HG03097 (cell line): ENCODE measurements around the gene SLC5A4.

Experiments used
- ATAC-seq: cut with Tn5 transposase; IDR thresholded peaks from one replicate; pipeline ENCODE4 v1.9.1; 2021; ENCODE audit not compliant: unreplicated experiment, low FRiP score

The SLC5A4 gene

GRCh38 chr22:32236970-32237369 lies 18.2 kb downstream of the SLC5A4 start:
- ATAC-seq = no peak

GRCh38 chr22:32233091-32233490 lies 22.1 kb downstream of the SLC5A4 start:
- no peak for ATAC-seq

DNA sequence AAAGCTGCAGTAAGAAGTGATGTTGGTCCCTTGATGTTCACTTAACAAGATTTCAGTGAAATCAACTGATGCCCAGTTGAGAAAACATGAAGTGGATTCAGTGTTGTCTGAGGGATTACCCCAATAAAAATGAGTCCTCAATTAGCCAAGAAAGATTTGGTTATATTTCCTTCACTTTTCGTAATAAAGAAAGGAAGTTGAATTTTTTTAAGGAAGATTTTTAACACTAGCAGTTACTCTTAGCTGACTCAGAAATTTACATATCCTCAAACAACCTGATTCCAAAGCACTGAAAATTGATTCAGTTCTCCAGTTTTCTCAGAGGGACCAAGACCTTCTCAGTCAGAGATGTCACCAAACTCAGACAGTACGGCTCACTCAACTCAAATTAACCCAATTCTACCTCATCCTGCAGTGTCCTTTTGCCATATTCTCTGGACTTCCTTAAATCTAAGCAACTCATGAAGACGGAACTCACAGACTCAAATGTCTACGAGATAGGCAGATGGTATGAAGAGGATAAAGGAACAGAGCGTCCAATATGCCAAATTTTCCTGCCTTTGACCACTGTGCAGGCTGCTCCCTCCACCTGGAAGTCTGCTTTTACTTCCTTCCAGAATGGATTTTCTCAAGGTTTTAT lies 22.8 kb downstream of the SLC5A4 start:
- ATAC-seq = no peak

GRCh38 chr22:32226326-32227104 lies 28.6 kb downstream of the SLC5A4 start:
- no peak for ATAC-seq

GRCh38 chr22:32222991-32223390 lies 32.2 kb downstream of the SLC5A4 start:
- no peak for ATAC-seq

- ATAC-seq = no peak
Measured at GRCh38 chr22:32219026-32219425, 36.1 kb downstream of the SLC5A4 start.

DNA sequence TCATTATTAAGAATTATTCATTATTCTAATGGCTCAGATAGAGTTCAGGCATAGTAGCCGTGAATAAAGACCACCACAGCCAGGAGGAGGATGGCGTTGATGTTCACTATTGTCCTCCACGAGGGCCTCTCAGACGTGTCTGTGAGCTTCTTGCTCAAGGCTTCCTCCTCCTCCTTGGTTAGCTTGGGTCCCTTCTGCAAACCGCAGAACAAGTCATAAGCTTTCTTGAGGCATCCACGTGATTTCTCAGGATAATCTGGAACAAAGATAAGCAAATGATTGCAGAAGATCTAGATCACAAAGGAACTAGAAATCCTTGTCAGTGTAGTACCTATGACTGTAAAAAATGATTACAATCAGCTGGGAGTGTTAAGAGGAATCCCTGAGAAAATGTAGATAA lies 36.7 kb downstream of the SLC5A4 start:
- no peak for ATAC-seq

DNA sequence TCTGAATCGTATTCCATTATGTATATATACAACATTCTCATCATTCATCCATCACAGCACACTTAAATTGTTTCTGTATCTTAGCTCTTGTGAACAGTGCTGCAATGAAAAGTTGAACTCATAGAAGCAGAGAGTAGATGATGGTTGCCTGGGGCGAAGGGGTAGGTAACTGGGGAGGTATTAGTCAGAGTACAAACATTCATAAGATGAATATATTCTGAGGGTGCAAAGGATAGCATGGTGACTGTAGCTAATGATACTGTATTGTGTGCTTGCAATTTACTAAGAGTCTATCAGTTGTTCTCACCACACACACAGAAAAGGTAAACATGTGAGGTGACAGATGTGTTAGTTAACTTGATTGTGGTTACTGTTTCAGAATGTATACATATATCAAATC lies 37.7 kb downstream of the SLC5A4 start:
- ATAC-seq = no peak

GRCh38 chr22:32216911-32217310 lies 38.2 kb downstream of the SLC5A4 start:
- ATAC-seq = no peak

GRCh38 chr22:32211011-32211410 lies 44.1 kb downstream of the SLC5A4 start:
- no peak for ATAC-seq

DNA sequence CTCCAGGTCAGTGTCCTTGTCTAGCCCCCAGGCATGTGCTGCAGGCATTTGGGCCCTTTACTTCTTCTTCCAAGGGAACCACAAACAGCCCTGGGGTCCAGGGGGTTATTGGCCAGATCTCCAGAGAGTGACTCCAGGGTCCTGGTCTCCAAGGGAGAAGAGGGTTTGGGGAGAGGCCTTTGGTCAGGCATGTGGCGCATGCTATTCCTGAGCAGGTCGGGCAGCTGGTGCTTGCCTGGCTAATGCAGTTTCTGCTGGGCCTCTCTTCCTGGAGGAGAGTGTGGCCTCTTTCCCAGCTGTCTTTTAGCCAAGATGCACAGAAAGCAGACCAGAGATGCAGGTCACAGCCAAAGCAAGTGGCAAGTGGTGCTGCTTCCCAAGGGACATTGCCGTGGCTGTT lies 46.5 kb downstream of the SLC5A4 start:
- no peak for ATAC-seq

GRCh38 chr22:32207971-32208480 lies 47.1 kb downstream of the SLC5A4 start:
- ATAC-seq = no peak

DNA sequence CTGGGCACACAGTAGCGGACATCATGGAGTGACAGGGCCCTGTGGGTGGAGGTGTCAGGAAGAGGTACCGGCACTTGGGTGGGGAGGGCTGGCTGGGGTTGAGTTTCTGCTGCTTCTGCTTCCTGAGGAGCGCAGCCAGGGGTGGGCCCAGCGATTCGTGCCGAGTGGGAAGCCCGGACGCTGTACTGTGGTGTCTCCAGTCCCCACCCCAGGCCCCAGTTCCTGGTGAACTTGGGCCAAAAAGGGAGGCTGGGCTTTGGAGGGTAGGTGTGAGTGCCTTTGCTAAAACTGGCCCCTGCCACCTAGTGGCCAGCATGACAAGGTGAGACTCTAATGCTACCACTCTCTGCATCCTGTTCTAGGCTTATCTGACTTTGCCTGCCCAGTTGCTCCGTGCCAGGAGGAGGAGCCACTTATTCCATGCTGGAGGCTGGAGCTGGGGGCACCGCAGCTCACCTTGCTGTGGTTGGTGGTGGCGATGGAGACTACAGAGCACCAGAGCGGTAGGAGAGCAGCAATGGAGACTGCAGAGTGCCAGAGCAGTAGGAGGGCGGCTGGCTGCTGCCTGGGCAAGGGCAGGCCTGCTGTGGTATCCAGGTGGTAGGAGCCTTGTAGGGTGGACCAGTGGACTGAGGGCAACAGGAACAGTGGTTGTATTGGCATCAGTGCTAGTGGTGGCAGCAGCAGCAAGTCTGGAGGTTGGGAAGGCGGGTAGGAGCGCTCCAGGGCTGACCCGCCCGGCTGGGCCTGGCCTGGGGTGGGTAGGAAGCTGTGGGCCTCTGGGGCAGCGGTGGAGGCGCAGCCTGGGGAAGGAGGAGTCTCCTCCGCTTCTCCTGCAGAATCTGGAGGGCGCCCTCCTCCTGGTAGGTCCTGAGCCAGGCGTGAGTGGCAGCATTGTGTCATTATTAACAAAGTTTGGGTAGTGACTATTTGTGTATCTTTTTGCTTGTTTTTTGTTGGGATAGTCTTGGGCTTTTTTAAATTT lies 48.1 kb downstream of the SLC5A4 start:
- ATAC-seq = no peak

- ATAC-seq = no peak
Measured at GRCh38 chr22:32205974-32206773, 49.0 kb downstream of the SLC5A4 start.

- ATAC-seq = no peak
Measured at GRCh38 chr22:32204856-32205722, 50.1 kb downstream of the SLC5A4 start, which contains the start of gene RFPL2. Gene RFPL2, minus strand, starts transcription at chr22:32205073. Its CDS starts 2,622 bp downstream, at chr22:32202451.

GRCh38 chr22:32204040-32204855 lies 50.9 kb downstream of the SLC5A4 start:
- ATAC-seq = no peak

GRCh38 chr22:32203181-32204039 lies 51.7 kb downstream of the SLC5A4 start:
- ATAC-seq = no peak
